CD4-positive, alpha-beta T cell treated with Interleukin-15 for 1 hour (primary cell): Measurements from ENCODE around the gene AMN.

Source experiments
- DNase-seq: peaks from one replicate; pipeline ENCODE4 v3.0.0-alpha.2; 2020

Gene AMN

GRCh38 chr14:102948698-102949061 is 26.2 kb downstream of the AMN start:
- no peak for DNase-seq

GRCh38 chr14:102949062-102949800 is 26.8 kb downstream of the AMN start:
- peak; percentile 62 for DNase-seq

GRCh38 chr14:102949801-102950451 is 27.5 kb downstream of the AMN start:
- no peak for DNase-seq

DNA sequence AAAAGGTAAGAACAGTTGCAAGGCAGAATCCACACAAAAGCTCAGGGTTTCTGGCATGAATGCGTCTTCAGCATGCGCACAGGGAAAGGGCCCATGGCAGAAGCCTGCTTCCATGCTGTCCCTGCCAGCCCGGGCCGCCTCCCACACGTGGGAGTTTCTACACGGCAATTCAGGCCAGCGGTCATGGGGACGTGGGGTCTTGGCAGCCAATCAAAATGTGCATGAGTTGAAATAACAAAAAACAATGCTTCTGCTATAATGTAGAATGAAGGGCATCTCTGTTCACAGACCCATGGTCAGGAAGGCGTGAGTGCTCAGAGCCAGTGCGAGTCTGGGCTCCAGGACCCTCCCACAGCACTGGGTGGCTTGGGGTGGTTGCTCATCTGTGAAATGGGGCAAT is 28.6 kb downstream of the AMN start:
- no peak for DNase-seq

GRCh38 chr14:102951799-102952198 is 29.3 kb downstream of the AMN start:
- DNase-seq = no peak

DNA sequence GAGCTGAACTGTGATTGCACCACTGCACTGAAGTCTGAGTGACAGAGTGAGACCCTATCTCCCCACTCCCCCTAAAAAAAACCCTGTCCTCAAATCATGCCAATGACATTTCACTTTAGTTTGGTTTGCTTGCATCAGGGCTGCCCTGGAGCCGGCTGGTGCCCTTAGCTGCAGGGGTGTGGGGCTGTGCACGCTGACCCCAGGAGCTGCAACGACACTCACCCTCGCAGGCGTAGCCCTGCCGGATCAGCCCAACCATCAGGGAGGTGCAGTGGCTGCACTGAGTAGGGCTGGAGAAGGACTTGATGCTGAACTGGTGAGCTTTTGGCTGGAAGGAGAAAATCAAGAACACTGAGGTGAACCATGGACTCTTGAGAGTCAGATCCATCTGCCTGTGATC is 29.8 kb downstream of the AMN start:
- DNase-seq = no peak

DNA sequence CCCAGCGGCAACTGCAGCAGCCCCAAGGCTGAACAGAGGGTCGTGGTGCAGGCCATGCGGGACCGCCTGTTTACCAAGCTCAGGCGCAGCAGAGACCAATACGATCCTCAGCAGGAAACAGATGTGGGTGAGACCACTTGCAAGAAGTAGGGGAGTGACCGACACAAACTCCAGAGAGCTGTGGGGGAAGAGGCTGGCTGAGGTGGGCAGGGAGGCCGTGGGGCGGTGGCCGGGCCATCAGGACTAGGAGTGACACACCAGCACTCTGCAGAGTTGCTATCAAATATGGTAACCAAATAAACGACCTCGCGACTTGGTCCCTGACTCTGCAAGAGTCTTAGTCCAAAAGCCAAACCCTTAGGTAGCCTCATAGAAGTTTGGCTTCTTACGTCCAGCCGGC is 30.6 kb downstream of the AMN start:
- no peak for DNase-seq

DNA sequence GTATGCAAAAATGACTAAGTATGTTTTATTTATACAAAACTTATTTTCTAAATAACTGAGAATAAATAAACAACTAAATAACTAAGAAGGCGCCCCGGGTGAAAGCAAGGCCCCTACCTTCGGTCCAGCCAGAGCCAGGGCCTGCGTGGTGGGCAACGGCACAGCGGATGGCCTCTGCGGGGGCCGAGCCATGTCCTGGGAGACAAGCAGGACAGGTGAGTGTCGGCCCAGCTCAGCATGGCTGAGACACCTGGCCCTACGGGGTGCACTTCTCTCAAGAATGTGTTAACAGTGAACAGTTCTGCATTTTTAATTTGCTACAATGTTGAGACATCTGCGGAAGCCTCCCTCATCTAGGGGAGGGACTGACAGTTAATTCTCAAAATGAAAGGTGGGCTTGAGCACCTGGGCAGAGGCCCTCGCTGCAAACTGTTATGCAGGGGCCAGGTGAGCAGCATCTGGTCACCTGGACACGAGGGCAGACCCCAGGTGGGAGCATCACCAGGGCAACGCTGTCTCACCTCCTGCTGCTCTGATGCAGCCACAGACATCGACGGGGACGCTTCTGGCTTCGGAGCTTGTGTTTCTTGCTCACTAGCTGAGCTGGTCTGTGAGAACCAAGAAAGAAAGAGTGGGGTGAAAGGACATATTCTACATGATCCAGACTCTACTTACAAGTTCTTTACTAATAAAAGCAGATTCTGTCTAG is 31.8 kb downstream of the AMN start:
- no peak for DNase-seq

- DNase-seq = no peak
Measured at GRCh38 chr14:102955636-102956408, 33.4 kb downstream of the AMN start.

DNA sequence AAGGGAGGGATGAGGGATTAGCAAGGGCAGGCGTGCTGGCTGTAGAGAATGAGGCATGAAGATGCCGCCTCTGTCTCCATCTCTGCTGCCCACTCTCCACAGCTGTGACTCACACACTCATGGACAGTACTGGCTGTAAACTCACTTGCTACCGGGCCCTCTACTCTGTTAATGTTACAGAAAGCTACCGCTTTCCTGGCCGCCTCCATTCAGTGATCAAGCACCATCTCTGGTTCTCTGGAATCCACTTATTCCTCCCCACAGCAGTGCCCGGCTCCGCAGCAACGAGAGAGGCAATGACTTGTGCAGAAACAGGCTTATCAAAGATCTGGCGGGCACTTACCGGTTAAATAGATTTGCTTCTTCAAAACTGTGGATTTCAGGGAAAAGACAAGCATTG is 34.8 kb downstream of the AMN start:
- no peak for DNase-seq

DNA sequence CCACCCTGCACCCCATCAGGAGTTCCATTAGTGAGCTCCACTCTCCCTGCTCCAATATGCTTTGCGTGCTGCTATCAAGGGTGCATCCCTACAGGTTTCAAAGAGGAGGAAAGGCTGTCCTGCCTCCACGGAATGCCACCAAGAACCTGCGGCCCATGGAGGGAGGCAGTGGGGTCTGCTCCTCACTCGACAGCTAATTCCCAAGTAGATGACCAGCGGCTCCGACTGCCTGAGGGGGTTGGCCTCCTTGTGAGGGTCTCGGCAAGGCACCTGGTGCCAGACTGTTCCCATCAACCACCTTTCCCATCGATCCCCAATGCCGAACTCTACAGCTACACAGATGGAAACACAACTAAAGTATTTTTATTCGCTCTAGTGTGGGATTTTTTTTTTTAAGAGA is 36.0 kb downstream of the AMN start:
- no peak for DNase-seq

GRCh38 chr14:102962111-102962627 is 39.7 kb downstream of the AMN start:
- DNase-seq = no peak

- no peak for DNase-seq
Measured at GRCh38 chr14:102964152-102964730, 41.8 kb downstream of the AMN start.

DNA sequence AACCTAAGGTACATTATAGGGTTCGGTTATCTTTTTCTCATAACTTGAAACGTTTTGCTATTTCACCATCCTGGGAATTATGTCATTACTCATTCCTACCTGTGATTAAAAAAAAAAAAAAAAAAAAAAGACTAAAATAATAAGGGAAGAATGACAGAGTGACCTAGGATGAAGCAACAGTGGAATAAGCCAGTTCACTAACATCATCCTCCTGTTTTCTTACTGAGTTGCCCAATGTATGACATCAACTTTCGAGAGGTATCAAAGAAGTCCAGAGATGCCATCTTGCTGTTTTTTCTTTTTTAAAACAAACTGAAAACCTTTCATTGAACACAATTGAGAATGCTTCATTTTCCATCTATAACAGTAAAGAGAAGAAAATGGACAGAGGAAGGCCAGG is 42.8 kb downstream of the AMN start:
- no peak for DNase-seq

GRCh38 chr14:102965971-102966655 is 43.6 kb downstream of the AMN start:
- DNase-seq = no peak

- DNase-seq = no peak
Measured at GRCh38 chr14:102966681-102967505, 44.4 kb downstream of the AMN start.

- DNase-seq = no peak
Measured at GRCh38 chr14:102967506-102967795, 45.0 kb downstream of the AMN start.

DNA sequence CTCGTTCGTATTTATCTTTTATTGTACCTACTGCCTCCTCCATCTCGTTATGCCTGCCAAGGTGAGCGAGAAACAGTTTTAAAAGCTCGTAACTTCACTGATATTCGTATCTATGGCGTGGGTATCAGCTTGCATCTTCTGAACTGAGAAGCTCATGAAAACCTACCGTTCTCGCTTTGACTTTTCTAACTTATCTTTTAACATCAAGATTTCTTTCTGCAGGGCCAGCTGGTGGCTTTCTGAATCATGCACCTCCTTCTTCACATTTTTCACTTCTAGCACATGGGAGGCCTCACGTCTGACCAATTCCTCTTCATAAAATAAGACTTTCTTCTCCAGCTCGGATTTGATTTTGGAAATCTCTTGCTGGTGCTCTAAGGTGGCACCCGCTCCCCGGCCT is 45.8 kb downstream of the AMN start:
- DNase-seq = no peak

GRCh38 chr14:102969060-102969791 is 46.8 kb downstream of the AMN start:
- DNase-seq = no peak

- no peak for DNase-seq
Measured at GRCh38 chr14:102969901-102970300, 47.4 kb downstream of the AMN start.

DNA sequence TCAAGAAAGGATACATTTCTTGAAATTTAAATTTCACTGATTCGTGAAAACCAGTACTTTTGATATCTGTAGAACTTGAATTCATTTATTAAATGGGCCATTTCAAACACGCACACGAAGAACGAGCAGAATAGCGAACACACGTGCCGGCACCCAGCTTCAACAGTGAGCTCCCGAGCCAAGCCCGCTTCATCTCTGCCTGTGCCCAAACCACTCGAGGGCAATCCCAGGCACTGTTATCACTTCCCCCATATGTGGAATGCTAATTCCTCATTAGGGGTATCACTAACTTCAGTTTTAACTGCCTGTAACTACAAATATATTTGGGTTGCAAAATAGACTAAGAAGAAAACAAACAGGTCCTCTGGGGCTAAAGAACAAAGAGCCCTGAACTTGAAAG is 48.0 kb downstream of the AMN start:
- DNase-seq = no peak
